ENCODE results near the gene GPR107. TPM values are rescaled to one million over a fixed set of nuclear protein-coding genes. Genes with fewer than 3 reads are reported as not detected.
A peak's percentile ranks its signal among the peaks of the same experiment; 100 is the strongest.

The GPR107 gene
- total RNA-seq, 1 donor: 30.9 TPM

GRCh38 chr9:130023144-130023787 is 30.4 kb upstream of the GPR107 start:
- peak; percentile 36 for DNase-seq (ENCODE audit: low read depth)
- TF ChIP-seq, protein P1, sequence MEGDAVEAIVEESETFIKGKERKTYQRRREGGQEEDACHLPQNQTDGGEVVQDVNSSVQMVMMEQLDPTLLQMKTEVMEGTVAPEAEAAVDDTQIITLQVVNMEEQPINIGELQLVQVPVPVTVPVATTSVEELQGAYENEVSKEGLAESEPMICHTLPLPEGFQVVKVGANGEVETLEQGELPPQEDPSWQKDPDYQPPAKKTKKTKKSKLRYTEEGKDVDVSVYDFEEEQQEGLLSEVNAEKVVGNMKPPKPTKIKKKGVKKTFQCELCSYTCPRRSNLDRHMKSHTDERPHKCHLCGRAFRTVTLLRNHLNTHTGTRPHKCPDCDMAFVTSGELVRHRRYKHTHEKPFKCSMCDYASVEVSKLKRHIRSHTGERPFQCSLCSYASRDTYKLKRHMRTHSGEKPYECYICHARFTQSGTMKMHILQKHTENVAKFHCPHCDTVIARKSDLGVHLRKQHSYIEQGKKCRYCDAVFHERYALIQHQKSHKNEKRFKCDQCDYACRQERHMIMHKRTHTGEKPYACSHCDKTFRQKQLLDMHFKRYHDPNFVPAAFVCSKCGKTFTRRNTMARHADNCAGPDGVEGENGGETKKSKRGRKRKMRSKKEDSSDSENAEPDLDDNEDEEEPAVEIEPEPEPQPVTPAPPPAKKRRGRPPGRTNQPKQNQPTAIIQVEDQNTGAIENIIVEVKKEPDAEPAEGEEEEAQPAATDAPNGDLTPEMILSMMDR (IDR thresholded peaks at IDR 0.05; ENCODE audit: insufficient read depth, low read length): no peak
- no peak overlapping the region for H3K4me3 ChIP-seq (ENCODE audit: low read depth, low read length)

- no peak overlapping the region for H3K4me3 ChIP-seq (ENCODE audit: low read depth, low read length)
- TF ChIP-seq, protein P1 (IDR thresholded peaks at IDR 0.05; ENCODE audit: insufficient read depth, low read length): no peak
- no peak for DNase-seq (ENCODE audit: low read depth)
Observed at GRCh38 chr9:130023994-130024596, 29.6 kb upstream of the GPR107 start.

GRCh38 chr9:130024597-130024994 is 29.1 kb upstream of the GPR107 start:
- DNase-seq (ENCODE audit: low read depth): peak; percentile 34
- TF ChIP-seq, protein P1 (IDR thresholded peaks at IDR 0.05; ENCODE audit: insufficient read depth, low read length): no peak
- no peak overlapping the region for H3K4me3 ChIP-seq (ENCODE audit: low read depth, low read length)

DNA sequence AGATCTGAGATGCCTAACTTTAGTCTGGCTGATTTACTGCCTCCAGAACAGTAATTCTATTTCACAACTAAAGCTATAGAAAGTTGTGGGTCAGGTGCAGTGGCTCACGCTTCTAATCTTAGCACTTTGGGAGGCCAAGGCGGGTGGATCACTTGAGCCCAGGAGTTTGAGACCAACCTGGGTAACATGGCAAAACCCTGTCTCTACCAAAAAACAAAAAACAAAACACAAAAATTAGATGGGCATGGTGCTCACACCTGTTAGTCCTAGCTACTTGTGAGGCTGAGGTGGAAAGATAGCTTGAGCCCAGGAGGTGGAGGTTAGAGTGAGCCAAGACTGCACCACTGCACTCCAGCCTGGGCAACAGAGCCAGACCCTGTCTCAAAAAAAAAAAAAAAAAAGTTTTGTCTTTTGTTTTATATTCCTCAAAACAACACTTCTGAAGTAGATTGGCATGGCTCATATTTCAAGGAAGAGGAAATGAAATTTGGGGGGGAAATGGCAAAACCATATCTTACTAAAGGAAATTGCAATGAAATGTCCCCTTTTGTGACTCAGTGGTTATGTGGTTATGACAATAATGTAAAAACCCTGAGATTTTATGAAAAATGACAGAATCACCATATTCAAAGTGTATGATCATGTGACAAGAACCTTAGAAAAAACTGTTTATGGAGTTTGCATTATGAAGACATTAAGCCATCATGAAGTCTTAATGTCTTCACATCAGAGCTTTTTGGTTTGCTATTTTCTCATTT is 26.9 kb upstream of the GPR107 start:
- H3K4me3 ChIP-seq (ENCODE audit: low read depth, low read length): no peak overlapping the region
- TF ChIP-seq, protein P1 (IDR thresholded peaks at IDR 0.05; ENCODE audit: insufficient read depth, low read length): no peak
- DNase-seq (ENCODE audit: low read depth): no peak

- H3K4me3 ChIP-seq (ENCODE audit: low read depth, low read length): no peak overlapping the region
- peak; percentile 10 for DNase-seq (ENCODE audit: low read depth)
- TF ChIP-seq, protein P1 (IDR thresholded peaks at IDR 0.05; ENCODE audit: insufficient read depth, low read length): no peak
Observed at GRCh38 chr9:130027533-130028365, 26.0 kb upstream of the GPR107 start.

GRCh38 chr9:130028493-130029222 is 25.0 kb upstream of the GPR107 start:
- TF ChIP-seq, protein P1 (IDR thresholded peaks at IDR 0.05; ENCODE audit: insufficient read depth, low read length): no peak
- H3K4me3 ChIP-seq (ENCODE audit: low read depth, low read length): no peak overlapping the region
- DNase-seq (ENCODE audit: low read depth): peak; percentile 72
